OCI-LY3 (cell line): Measurements from ENCODE around the gene LSM5.
A peak's percentile ranks its signal among the peaks of the same experiment; 100 is the strongest.

Experiments used
- H2AFZ ChIP-seq: fragments of 200-600, 300-600 bp; shearing (Covaris generic); 2 replicates; pipeline ENCODE4 v1.6.0; 2014; ENCODE audit warnings: antibody characterized with exemption, low read depth, low read length
- H3K27ac ChIP-seq: fragments of 200-600, 300-600 bp; sonication (generic); 2 replicates; pipeline ENCODE4 v1.5.1; 2014; ENCODE audit warnings: mild to moderate bottlenecking, low read length, moderate library complexity, mixed read lengths
- H3K27me3 ChIP-seq: fragments of 200-600, 300-600 bp; sonication (generic); 2 replicates; pipeline ENCODE4 v1.6.1; 2014; ENCODE audit warnings: low read depth, low read length, mixed read lengths
- H3K36me3 ChIP-seq: fragments of 200-600, 300-600 bp; sonication (generic); replicated peaks from 2 replicates; pipeline ENCODE3; 2014; ENCODE audit warnings: low read depth, low read length, mixed read lengths
- H3K4me1 ChIP-seq: fragments of 300-600, 200-600 bp; sonication (generic); 2 replicates; pipeline ENCODE4 v1.6.1; 2014; ENCODE audit warnings: low read length, mixed read lengths
- H3K4me2 ChIP-seq: fragments of 200-600, 300-600 bp; sonication (generic); 2 replicates; pipeline ENCODE4 v1.6.1; 2014; ENCODE audit warnings: low read length, mixed read lengths
- H3K4me3 ChIP-seq: fragments of 300-600, 200-600 bp; sonication (generic); 2 replicates; pipeline ENCODE4 v1.5.1; 2014; ENCODE audit warnings: antibody characterized with exemption, mild to moderate bottlenecking, low read length, moderate library complexity
- H3K79me2 ChIP-seq: fragments of 300-600, 200-600 bp; shearing (Covaris generic); 2 replicates; pipeline ENCODE4 v1.6.1; 2014; ENCODE audit warnings: mild to moderate bottlenecking, low read length, mixed read lengths
- H3K9ac ChIP-seq: fragments of 300-600, 200-600 bp; shearing (Covaris generic); 2 replicates; pipeline ENCODE4 v1.6.0; 2014; ENCODE audit warnings: mild to moderate bottlenecking, low read length, moderate library complexity
- H3K9me3 ChIP-seq: fragments of 200-600, 300-600 bp; shearing (Covaris generic); 2 replicates; pipeline ENCODE4 v1.6.1; 2014; ENCODE audit warnings: low read length, mixed read lengths; ENCODE audit not compliant: insufficient read depth
- H4K20me1 ChIP-seq: fragments of 200-600, 300-600 bp; sonication (generic); 2 replicates; pipeline ENCODE4 v1.6.1; 2016; ENCODE audit warnings: low read length, mixed read lengths; ENCODE audit not compliant: insufficient read depth
- CTCF ChIP-seq: fragments of 200-600, 300-600 bp; sonication (generic); IDR thresholded peaks from 2 replicates; pipeline ENCODE4 v1.5.1; 2014; ENCODE audit warnings: antibody characterized with exemption, low read length, low read depth
- EZH2phosphoT487 ChIP-seq: fragments of 200-600 bp; shearing (Covaris generic); IDR thresholded peaks from 2 replicates; pipeline ENCODE4 v1.6.1; 2018; ENCODE audit warnings: antibody characterized with exemption, mixed run types, low read depth

LSM5 gene

GRCh38 chr7:32496052-32496813 is 6.1 kb upstream of the LSM5 start:
- H3K79me2 ChIP-seq = peaks cover 52% of the 10 kb centered on the region
- H4K20me1 ChIP-seq = peaks cover 7% of the 10 kb centered on the region
- H3K4me1 ChIP-seq = peaks cover 18% of the 10 kb centered on the region
- no peak overlapping the region for H2AFZ ChIP-seq
- H3K27me3 ChIP-seq = no peaks in the 10 kb centered on the region
- no peaks in the 10 kb centered on the region for H3K36me3 ChIP-seq
- H3K4me3 ChIP-seq = peak overlapping the region; percentile 98
- peak overlapping the region; percentile 89 for H3K9ac ChIP-seq
- H3K9me3 ChIP-seq = no peaks in the 10 kb centered on the region
- peak overlapping the region; percentile 73 for H3K27ac ChIP-seq
- no peak for TF ChIP-seq CTCF
- TF ChIP-seq EZH2phosphoT487 = no peak
- H3K4me2 ChIP-seq = peak overlapping the region; percentile 88

- H3K4me3 ChIP-seq = peak within 1 kb of the TSS; percentile 98
Measured at GRCh38 chr7:32495298-32496051, 5.3 kb upstream of the LSM5 start, which contains the start of gene AVL9. TSS of gene AVL9 (plus strand) at chr7:32495489. CDS start at chr7:32495710, 221 bp downstream.

GRCh38 chr7:32494946-32495297 is 4.7 kb upstream of the LSM5 start:
- H3K4me1 ChIP-seq = peaks cover 10% of the 10 kb centered on the region
- peak overlapping the region; percentile 58 for H3K9ac ChIP-seq
- H3K4me2 ChIP-seq = peak overlapping the region; percentile 70
- no peaks in the 10 kb centered on the region for H3K9me3 ChIP-seq
- peaks cover 46% of the 10 kb centered on the region for H3K79me2 ChIP-seq
- H3K27me3 ChIP-seq = no peaks in the 10 kb centered on the region
- H4K20me1 ChIP-seq = no peaks in the 10 kb centered on the region
- TF ChIP-seq EZH2phosphoT487 = no peak
- no peak for TF ChIP-seq CTCF
- H3K36me3 ChIP-seq = no peaks in the 10 kb centered on the region
- H3K4me3 ChIP-seq = peak overlapping the region; percentile 83
- H3K27ac ChIP-seq = no peak overlapping the region
- peak overlapping the region; percentile 77 for H2AFZ ChIP-seq

More at GRCh38 chr7:32495298-32496051, 5.3 kb upstream of the LSM5 start, which contains the start of gene AVL9:
- TF ChIP-seq EZH2phosphoT487 (no peak), CTCF (no peak)
- Histone ChIP-seq H3K9ac (peak within 1 kb of the TSS; percentile 89), H3K4me2 (peak within 1 kb of the TSS; percentile 88), H3K27me3 (no peaks in the 10 kb centered on the region), H3K27ac (peak within 1 kb of the TSS; percentile 73), H2AFZ (peak within 1 kb of the TSS; percentile 77), H4K20me1 (no peaks in the 10 kb centered on the region; the same call in 1 of the 2 replicates), H3K36me3 (no peaks in the 10 kb centered on the region), H3K9me3 (no peaks in the 10 kb centered on the region), H3K79me2 (peaks cover 44% of the 10 kb centered on the region), H3K4me1 (peaks cover 11% of the 10 kb centered on the region)

- peaks cover 22% of the 10 kb centered on the region for H3K79me2 ChIP-seq
- peak overlapping the region; percentile 97 for H3K4me3 ChIP-seq
- peaks cover 11% of the 10 kb centered on the region for H3K4me1 ChIP-seq
- no peak for TF ChIP-seq EZH2phosphoT487
- no peak for TF ChIP-seq CTCF
- H3K9me3 ChIP-seq = no peaks in the 10 kb centered on the region
- peak overlapping the region; percentile 84 for H3K9ac ChIP-seq
- peak overlapping the region; percentile 80 for H2AFZ ChIP-seq
- no peaks in the 10 kb centered on the region for H4K20me1 ChIP-seq
- peaks cover 15% of the 10 kb centered on the region for H3K36me3 ChIP-seq
- no peaks in the 10 kb centered on the region for H3K27me3 ChIP-seq
- peak overlapping the region; percentile 84 for H3K4me2 ChIP-seq
- peak overlapping the region; percentile 86 for H3K27ac ChIP-seq
Measured at GRCh38 chr7:32489788-32490126, 423 bp downstream of the LSM5 start.
